Measurements from ENCODE around the gene IQCF2.

- TF ChIP-seq POLR2A (IDR thresholded peaks at IDR 0.05) = no peak
- TF ChIP-seq, protein P1, sequence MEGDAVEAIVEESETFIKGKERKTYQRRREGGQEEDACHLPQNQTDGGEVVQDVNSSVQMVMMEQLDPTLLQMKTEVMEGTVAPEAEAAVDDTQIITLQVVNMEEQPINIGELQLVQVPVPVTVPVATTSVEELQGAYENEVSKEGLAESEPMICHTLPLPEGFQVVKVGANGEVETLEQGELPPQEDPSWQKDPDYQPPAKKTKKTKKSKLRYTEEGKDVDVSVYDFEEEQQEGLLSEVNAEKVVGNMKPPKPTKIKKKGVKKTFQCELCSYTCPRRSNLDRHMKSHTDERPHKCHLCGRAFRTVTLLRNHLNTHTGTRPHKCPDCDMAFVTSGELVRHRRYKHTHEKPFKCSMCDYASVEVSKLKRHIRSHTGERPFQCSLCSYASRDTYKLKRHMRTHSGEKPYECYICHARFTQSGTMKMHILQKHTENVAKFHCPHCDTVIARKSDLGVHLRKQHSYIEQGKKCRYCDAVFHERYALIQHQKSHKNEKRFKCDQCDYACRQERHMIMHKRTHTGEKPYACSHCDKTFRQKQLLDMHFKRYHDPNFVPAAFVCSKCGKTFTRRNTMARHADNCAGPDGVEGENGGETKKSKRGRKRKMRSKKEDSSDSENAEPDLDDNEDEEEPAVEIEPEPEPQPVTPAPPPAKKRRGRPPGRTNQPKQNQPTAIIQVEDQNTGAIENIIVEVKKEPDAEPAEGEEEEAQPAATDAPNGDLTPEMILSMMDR (IDR thresholded peaks at IDR 0.05) = no peak
Measured at GRCh38 chr3:51819151-51819550, 42.3 kb upstream of the IQCF2 start.
